Hindlimb muscle (tissue), 1 donor: ENCODE results near the gene TDRD12. TPM values are rescaled to one million over a fixed set of nuclear protein-coding genes. Genes with fewer than 3 reads are reported as not detected.

Source experiments
- DNase-seq: peaks from one replicate; pipeline ENCODE4 v3.0.0-alpha.2; 2013
- polyA plus RNA-seq: library from polyadenylated mRNA; unstranded; fragments of 120-200 nt; gene quantifications from one replicate; pipeline ENCODE4 v1.2.1, GENCODE V29; 2013; ENCODE audit not compliant: insufficient read length

Gene TDRD12
- polyA plus RNA-seq, 1 donor: 0.12 TPM

GRCh38 chr19:32870981-32871451, 151.4 kb downstream of the TDRD12 start:
- DNase-seq: no peak

GRCh38 chr19:32872391-32872790, 152.8 kb downstream of the TDRD12 start:
- DNase-seq: no peak

GRCh38 chr19:32873247-32873959, 153.8 kb downstream of the TDRD12 start:
- no peak for DNase-seq

- DNase-seq: no peak
Observed at GRCh38 chr19:32874605-32875004, 155.0 kb downstream of the TDRD12 start.

- DNase-seq: no peak
Observed at GRCh38 chr19:32875428-32875827, 155.9 kb downstream of the TDRD12 start.

- DNase-seq: no peak
Observed at GRCh38 chr19:32876236-32876918, 156.8 kb downstream of the TDRD12 start.

- no peak for DNase-seq
Observed at GRCh38 chr19:32876919-32877285, 157.3 kb downstream of the TDRD12 start.

Other genes starting within 250 kb of the TDRD12 start
- 125 TPM for gene PDCD5, start 138.6 kb upstream of the TDRD12 start, polyA plus RNA-seq
- 10.6 TPM for gene ANKRD27, start 44.6 kb upstream of the TDRD12 start, polyA plus RNA-seq
- 0.06 TPM for gene RGS9BP, start 43.9 kb upstream of the TDRD12 start, polyA plus RNA-seq
- 8.7 TPM for gene NUDT19, start 27.9 kb upstream of the TDRD12 start, polyA plus RNA-seq
- gene SLC7A9, start 150.0 kb downstream of the TDRD12 start, polyA plus RNA-seq: 0.61 TPM